Femur (tissue), 1 donor: ENCODE measurements around the gene ZNF141.
"Not testable (repeated sequence)": the region's sequence is repeated elsewhere in the genome, so short reads cannot be mapped to it uniquely, and the experiment has no call there.

Experiments
- DNase-seq: peaks from one replicate; pipeline ENCODE4 v3.0.0-alpha.2; 2017

The ZNF141 gene

GRCh38 chr4:385934-386707 lies 48.5 kb downstream of the ZNF141 start:
- DNase-seq: no peak

- DNase-seq: no peak
Observed at GRCh38 chr4:386708-387105, 49.1 kb downstream of the ZNF141 start.

GRCh38 chr4:404006-404405 lies 66.4 kb downstream of the ZNF141 start:
- no peak for DNase-seq

- not testable (repeated sequence) for DNase-seq
Observed at GRCh38 chr4:408321-408720, 70.7 kb downstream of the ZNF141 start.

GRCh38 chr4:422587-422986 lies 85.0 kb downstream of the ZNF141 start:
- no peak for DNase-seq
